OCI-LY7 (cell line): ENCODE measurements around the gene CEP89.

ENCODE experiments used
- EZH2phosphoT487 ChIP-seq: fragments of 200-600 bp; sonication (generic); IDR thresholded peaks from 2 replicates; pipeline ENCODE4 v1.6.1; 2018; ENCODE audit warnings: low read depth, borderline replicate concordance, mild to moderate bottlenecking, mixed run types, antibody characterized with exemption, low read length, moderate library complexity, mixed read lengths
- TF ChIP-seq, protein P1 (sequence below): fragments of 200-600 bp; sonication (generic); conservative IDR thresholded peaks from 2 replicates; pipeline ENCODE4 v1.5.1; 2014; ENCODE audit warnings: mild to moderate bottlenecking, antibody characterized with exemption, low read length, moderate library complexity, mixed read lengths

DNA sequence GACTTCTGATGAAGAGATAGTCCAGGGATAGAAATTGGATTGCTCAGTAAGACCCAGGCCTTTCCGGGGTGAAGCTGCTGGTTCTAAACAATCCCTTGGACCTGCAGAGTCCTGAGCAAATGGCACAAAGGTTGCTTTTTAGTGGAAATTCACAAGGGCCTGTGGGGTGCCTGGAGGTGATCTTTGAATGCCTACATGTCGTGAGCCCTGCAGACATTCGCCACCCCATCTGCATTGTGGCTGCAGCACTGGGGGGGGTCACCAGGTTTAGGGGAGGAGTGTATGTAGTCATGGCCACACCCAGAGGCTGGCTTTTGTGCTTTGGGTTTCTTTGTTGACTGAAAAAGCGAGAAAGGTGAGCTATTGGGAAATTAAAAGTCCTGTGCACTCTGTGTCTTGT, 143.6 kb downstream of the CEP89 start:
- TF ChIP-seq, protein P1, sequence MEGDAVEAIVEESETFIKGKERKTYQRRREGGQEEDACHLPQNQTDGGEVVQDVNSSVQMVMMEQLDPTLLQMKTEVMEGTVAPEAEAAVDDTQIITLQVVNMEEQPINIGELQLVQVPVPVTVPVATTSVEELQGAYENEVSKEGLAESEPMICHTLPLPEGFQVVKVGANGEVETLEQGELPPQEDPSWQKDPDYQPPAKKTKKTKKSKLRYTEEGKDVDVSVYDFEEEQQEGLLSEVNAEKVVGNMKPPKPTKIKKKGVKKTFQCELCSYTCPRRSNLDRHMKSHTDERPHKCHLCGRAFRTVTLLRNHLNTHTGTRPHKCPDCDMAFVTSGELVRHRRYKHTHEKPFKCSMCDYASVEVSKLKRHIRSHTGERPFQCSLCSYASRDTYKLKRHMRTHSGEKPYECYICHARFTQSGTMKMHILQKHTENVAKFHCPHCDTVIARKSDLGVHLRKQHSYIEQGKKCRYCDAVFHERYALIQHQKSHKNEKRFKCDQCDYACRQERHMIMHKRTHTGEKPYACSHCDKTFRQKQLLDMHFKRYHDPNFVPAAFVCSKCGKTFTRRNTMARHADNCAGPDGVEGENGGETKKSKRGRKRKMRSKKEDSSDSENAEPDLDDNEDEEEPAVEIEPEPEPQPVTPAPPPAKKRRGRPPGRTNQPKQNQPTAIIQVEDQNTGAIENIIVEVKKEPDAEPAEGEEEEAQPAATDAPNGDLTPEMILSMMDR: no peak
- TF ChIP-seq EZH2phosphoT487: no peak
